Measurements from ENCODE around the gene RRM2. TPM values are rescaled to one million over a fixed set of nuclear protein-coding genes. Genes with fewer than 3 reads are reported as not detected.

RRM2 gene
- total RNA-seq, 1 experiment from 2014 or later = 163 TPM

DNA sequence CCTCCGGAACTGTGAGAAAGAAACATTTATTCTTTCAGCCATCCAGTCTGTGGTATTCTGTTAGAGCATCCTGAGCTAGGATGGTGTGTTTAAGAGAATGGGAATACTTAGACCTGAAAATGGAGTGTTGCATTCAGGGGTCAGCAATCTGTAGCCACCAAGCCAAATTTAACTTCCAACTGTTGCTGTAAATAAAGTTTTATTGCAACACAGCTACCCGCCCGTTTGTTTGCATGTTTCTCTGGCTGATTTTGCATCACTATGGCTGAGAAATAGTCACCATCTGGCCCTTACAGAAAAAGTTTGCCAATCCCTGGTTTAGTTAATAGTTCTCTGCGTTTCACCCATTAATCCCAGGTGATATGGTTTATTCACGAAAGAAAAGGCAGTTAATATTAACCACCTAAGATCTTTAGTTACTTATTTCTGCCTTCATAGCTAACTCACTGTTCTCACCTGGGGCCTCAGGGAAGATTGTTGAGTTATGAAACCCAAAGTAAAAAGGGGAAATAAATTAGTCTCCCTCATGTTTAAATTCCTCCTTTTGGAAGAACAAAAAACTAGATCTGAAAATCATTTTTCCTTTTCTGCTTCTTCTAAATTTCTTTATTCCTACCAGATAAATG lies 32.9 kb upstream of the RRM2 start:
- no peak for DNase-seq
- Histone ChIP-seq H2BK20ac (ENCODE audit: low read depth, low read length, poor library complexity, severe bottlenecking) (no peak overlapping the region), H2BK120ac (ENCODE audit: low read depth, low read length, poor library complexity, severe bottlenecking) (no peak overlapping the region), H3K23me2 (ENCODE audit: insufficient read length, low read depth, low read length, poor library complexity, severe bottlenecking) (no peaks in the 10 kb centered on the region), H3K79me1 (ENCODE audit: insufficient read depth, low read depth, low read length, poor library complexity, severe bottlenecking) (no peaks in the 10 kb centered on the region), H3K18ac (ENCODE audit: insufficient read length, low read depth, low read length) (no peak overlapping the region), H2AK5ac (ENCODE audit: insufficient read length, low read length) (no peak overlapping the region), H2BK5ac (ENCODE audit: insufficient read length, low read length) (no peak overlapping the region), H3K4me2 (ENCODE audit: insufficient read depth, insufficient read length, low read length) (no peak overlapping the region), H2AFZ (ENCODE audit: low read length) (no peak overlapping the region), H2BK12ac (ENCODE audit: insufficient read length, low read depth, low read length) (no peak overlapping the region), H3K14ac (ENCODE audit: insufficient read depth, low read length) (no peak overlapping the region), H2BK15ac (ENCODE audit: low read depth, low read length) (no peak overlapping the region), H3K27ac (ENCODE audit: insufficient read length, low read depth, low read length) (no peak overlapping the region), H4K8ac (replicated peaks; ENCODE audit: insufficient read length, low read depth, low read length) (no peak overlapping the region), H3K9me3 (ENCODE audit: control insufficient read depth, low read depth, low read length) (no peaks in the 10 kb centered on the region), H3K4me1 (ENCODE audit: insufficient read depth, low read length) (no peaks in the 10 kb centered on the region), H3K9ac (ENCODE audit: extremely low read depth, insufficient read length, low read length) (no peak overlapping the region), H3K4ac (ENCODE audit: low read depth, low read length) (no peak overlapping the region), H4K91ac (ENCODE audit: insufficient read length, low read depth, low read length) (no peak overlapping the region), H3T11ph (ENCODE audit: low read length) (no peak overlapping the region), H3K79me2 (ENCODE audit: insufficient read depth, low read length) (no peaks in the 10 kb centered on the region), H3K56ac (ENCODE audit: insufficient read length, low read depth, low read length) (no peak overlapping the region), H4K20me1 (ENCODE audit: control insufficient read depth, insufficient read depth, insufficient read length) (no peaks in the 10 kb centered on the region), H4K5ac (ENCODE audit: insufficient read length, low read depth, low read length) (no peak overlapping the region), H3K23ac (ENCODE audit: insufficient read length, low read depth, low read length) (no peak overlapping the region), H3K27me3 (ENCODE audit: insufficient read depth, low read length) (no peaks in the 10 kb centered on the region)
- WGBS (ENCODE audit: extremely low coverage, insufficient read length, low lambda C conversion rate) = no CpG with 5 or more reads among the region's 5 CpGs
- H3K4me3 Mint-ChIP-seq = no peak overlapping the region
- TF ChIP-seq, protein P1, sequence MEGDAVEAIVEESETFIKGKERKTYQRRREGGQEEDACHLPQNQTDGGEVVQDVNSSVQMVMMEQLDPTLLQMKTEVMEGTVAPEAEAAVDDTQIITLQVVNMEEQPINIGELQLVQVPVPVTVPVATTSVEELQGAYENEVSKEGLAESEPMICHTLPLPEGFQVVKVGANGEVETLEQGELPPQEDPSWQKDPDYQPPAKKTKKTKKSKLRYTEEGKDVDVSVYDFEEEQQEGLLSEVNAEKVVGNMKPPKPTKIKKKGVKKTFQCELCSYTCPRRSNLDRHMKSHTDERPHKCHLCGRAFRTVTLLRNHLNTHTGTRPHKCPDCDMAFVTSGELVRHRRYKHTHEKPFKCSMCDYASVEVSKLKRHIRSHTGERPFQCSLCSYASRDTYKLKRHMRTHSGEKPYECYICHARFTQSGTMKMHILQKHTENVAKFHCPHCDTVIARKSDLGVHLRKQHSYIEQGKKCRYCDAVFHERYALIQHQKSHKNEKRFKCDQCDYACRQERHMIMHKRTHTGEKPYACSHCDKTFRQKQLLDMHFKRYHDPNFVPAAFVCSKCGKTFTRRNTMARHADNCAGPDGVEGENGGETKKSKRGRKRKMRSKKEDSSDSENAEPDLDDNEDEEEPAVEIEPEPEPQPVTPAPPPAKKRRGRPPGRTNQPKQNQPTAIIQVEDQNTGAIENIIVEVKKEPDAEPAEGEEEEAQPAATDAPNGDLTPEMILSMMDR (conservative IDR thresholded peaks at IDR 0.05) = no peak
- peaks cover 9 to 12% of the 10 kb centered on the region in 2 experiments for H3K4me1 Mint-ChIP-seq
- H3K27ac Mint-ChIP-seq = no peak overlapping the region
- H3K9me3 Mint-ChIP-seq = no peaks in the 10 kb centered on the region; a peak in 1 of 5 replicates
- H3K27me3 Mint-ChIP-seq (ENCODE audit: low read depth) = peaks cover 20% of the 10 kb centered on the region
- peaks cover 0 to 2% (median 0%) of the 10 kb centered on the region in 3 experiments; a peak in 1 of 7 replicates for H3K36me3 Mint-ChIP-seq (ENCODE audit: insufficient read depth in 1 of 3, low read depth in 3 of 3)
